Esophagus muscularis mucosa (tissue), 4 donors: Measurements from ENCODE around the gene LRRC27.

Experiments
- EP300 ChIP-seq: sonication (generic); formaldehyde crosslinking; IDR thresholded peaks from one replicate; pipeline ENCODE4 v1.6.1; 2017; ENCODE audit warnings: antibody characterized with exemption
- POLR2A ChIP-seq: fragments of 450-650 bp; IDR thresholded peaks from one replicate; pipeline ENCODE4 v1.6.1; 2017; ENCODE audit warnings: antibody characterized with exemption, moderate library complexity, mild to moderate bottlenecking, low read depth
- TF ChIP-seq, protein P1 (sequence below), 3 experiments: fragments of 200-600 bp in 2 of 3; fragments of 450-650 bp in 1 of 3; sonication (generic) in 2 of 3; IDR thresholded peaks; one replicate each; pipeline ENCODE4 v1.5.1; 2017 to 2019; ENCODE audit warnings: antibody characterized with exemption in 3 of 3, mild to moderate bottlenecking in 2 of 3, moderate library complexity in 1 of 3

DNA sequence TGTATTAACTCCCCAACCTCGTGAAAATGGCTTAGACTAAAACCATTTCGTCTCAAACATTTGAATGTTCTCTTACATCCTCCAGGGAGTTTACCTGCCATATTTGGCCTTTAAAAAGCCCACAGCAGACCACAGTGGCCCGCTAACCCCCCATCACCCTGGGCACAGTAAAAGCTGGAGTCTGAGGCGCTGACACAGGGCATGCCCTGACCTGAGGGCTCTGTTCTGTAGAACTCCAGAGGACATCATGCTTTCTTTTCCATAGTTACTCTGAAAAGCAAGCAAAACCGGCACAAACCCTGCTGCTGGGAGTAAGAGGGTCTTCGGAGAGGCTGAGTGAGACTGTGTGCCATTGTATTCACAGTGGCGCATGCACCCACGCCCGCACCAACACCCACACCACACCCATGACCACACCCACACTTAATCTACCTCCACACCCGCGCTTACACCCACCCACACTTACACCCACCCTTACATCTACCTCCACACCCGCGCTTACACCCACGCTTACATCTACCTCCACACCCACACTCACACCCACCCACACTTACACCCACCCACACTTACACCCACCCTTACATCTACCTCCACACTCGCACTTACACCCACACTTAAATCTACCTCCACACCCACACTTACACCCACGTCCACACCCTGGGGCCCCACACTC lies 32.1 kb downstream of the LRRC27 start:
- TF ChIP-seq, protein P1, sequence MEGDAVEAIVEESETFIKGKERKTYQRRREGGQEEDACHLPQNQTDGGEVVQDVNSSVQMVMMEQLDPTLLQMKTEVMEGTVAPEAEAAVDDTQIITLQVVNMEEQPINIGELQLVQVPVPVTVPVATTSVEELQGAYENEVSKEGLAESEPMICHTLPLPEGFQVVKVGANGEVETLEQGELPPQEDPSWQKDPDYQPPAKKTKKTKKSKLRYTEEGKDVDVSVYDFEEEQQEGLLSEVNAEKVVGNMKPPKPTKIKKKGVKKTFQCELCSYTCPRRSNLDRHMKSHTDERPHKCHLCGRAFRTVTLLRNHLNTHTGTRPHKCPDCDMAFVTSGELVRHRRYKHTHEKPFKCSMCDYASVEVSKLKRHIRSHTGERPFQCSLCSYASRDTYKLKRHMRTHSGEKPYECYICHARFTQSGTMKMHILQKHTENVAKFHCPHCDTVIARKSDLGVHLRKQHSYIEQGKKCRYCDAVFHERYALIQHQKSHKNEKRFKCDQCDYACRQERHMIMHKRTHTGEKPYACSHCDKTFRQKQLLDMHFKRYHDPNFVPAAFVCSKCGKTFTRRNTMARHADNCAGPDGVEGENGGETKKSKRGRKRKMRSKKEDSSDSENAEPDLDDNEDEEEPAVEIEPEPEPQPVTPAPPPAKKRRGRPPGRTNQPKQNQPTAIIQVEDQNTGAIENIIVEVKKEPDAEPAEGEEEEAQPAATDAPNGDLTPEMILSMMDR (IDR thresholded peaks at IDR 0.05): no peak
- TF ChIP-seq POLR2A (no peak), EP300 (no peak)
